Right lobe of liver (tissue), 6 donors: ENCODE results near the gene BRAP. TPM values are rescaled to one million over a fixed set of nuclear protein-coding genes. Genes with fewer than 3 reads are reported as not detected.

ENCODE experiments used
- ATAC-seq, 4 donors: fragments of 200-7000 bp; cut with Tn5 transposase; one replicate each; pipeline ENCODE4 v1.9.1; 2020; ENCODE audit warnings: mild to moderate bottlenecking in 4 of 4, moderate library complexity in 4 of 4
- DNase-seq, 3 donors: peaks; one replicate each; pipeline ENCODE4 v3.0.0-alpha.2; 2020
- H3K27ac ChIP-seq, 3 donors: fragments of 200-600 bp; one replicate each; pipeline ENCODE4 v1.8.0; 2022
- H3K27me3 ChIP-seq, 2 donors: fragments of 200-600 bp; one replicate each; pipeline ENCODE4 v1.8.0; 2022
- H3K36me3 ChIP-seq, 4 donors: fragments of 200-600 bp; sonication (generic) in 1 of 4; one replicate each; pipeline versions ENCODE4 v1.5.1 to v1.8.0; 2017 to 2022; ENCODE audit warnings: control low read depth in 1 of 4
- H3K4me1 ChIP-seq, 4 donors: fragments of 200-600 bp; sonication (generic) in 1 of 4; one replicate each; pipeline versions ENCODE4 v1.5.1 to v1.8.0; 2017 to 2022; ENCODE audit warnings: control low read depth in 1 of 4
- H3K4me3 ChIP-seq, 3 donors: fragments of 200-600 bp; one replicate each; pipeline ENCODE4 v1.8.0; 2022
- H3K9me3 ChIP-seq, 4 donors: fragments of 200-600 bp; sonication (generic) in 1 of 4; one replicate each; pipeline versions ENCODE4 v1.5.1 to v1.8.0; 2017 to 2022; ENCODE audit warnings: control low read depth in 1 of 4
- POLR2A ChIP-seq: fragments of 450-650 bp; IDR thresholded peaks from one replicate; pipeline ENCODE4 v1.6.1; 2017; ENCODE audit warnings: antibody characterized with exemption, mild to moderate bottlenecking
- WGBS: methylation state at CpG from one replicate; pipeline ENCODE4 v1.1.6; 2018; ENCODE audit warnings: low coverage, low lambda C conversion rate; ENCODE audit not compliant: insufficient coverage; ENCODE audit errors: missing lambda C conversion rate; 5-methylcytosine and 5-hydroxymethylcytosine counted together
- intact Hi-C, 2 donors: fragments of 100-400 bp; cut with DNase I; formaldehyde crosslinking; loops; one replicate each; pipeline versions ENCODE4 v1.11.2 to v1.14.1; 2022
- total RNA-seq, 6 experiments: library from RNA; depleted of rRNA in 2 of 6; stranded (reverse); fragments of >200 nt in 2 of 6; fragmentation: NEBNext Ultra II Directional in 3 of 6; extraction: Animal tissue kit (Norgen Biotek cat#: 25700) in 3 of 6; gene quantifications; one replicate each; pipeline versions ENCODE4 v1.1.0 to v1.2.4, GENCODE V29; 2016 to 2023
- TF ChIP-seq, protein P1 (sequence below), 4 donors: fragments of 200-600 bp in 3 of 4; fragments of 450-650 bp in 1 of 4; IDR thresholded peaks; one replicate each; pipeline versions ENCODE4 v1.5.1 to v1.8.0; 2016 to 2022; ENCODE audit warnings: antibody characterized with exemption in 4 of 4, mild to moderate bottlenecking in 2 of 4
- donor health status: DM: no; HTN: yes; CAD: no.
- donor health status: DM: no; HTN: no; CAD: no.
- donor health status: DM: no; HTN: no; CAD: no.
- donor health status: DM: no; HTN: yes; CAD: no.
- donor health status: DM: no; HTN: yes; CAD: no.

BRAP gene
- total RNA-seq, 6 experiments from 2014 or later: 5.3 to 8.1 (median 7.5) TPM

DNA sequence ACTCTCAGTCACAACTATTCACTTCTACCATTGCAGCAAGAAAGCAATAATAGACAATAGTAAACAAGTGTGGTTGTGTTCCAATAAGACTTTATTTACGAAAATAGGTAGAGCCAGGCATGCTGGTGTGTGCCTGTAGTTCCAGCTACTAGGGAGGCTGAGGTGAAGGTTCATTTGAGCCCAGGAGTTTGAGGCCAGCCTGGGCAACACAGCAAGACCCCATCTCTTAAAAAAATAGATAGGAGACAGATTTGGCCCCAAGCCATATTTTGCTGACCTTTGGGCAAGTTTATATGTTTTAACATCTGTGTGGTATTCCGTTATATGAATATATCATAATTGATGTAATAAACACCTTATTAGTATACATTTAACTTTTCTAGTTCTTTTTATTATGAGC lies 14.2 kb upstream of the BRAP start:
- ATAC-seq: no peak
- no peak overlapping the region for H3K27ac ChIP-seq
- H3K4me3 ChIP-seq: no peak overlapping the region
- no peaks in the 10 kb centered on the region for H3K9me3 ChIP-seq
- DNase-seq: no peak
- H3K4me1 ChIP-seq: peaks cover 0 to 2% (median 0%) of the 10 kb centered on the region in 4 donors
- no peaks in the 10 kb centered on the region for H3K27me3 ChIP-seq
- 81% methylated on average over 2 of the region's 2 CpGs for WGBS
- peaks cover 0 to 60% (median 16%) of the 10 kb centered on the region in 4 donors for H3K36me3 ChIP-seq
- intact Hi-C loops: no loop called here
- TF ChIP-seq POLR2A: no peak
- TF ChIP-seq, protein P1, sequence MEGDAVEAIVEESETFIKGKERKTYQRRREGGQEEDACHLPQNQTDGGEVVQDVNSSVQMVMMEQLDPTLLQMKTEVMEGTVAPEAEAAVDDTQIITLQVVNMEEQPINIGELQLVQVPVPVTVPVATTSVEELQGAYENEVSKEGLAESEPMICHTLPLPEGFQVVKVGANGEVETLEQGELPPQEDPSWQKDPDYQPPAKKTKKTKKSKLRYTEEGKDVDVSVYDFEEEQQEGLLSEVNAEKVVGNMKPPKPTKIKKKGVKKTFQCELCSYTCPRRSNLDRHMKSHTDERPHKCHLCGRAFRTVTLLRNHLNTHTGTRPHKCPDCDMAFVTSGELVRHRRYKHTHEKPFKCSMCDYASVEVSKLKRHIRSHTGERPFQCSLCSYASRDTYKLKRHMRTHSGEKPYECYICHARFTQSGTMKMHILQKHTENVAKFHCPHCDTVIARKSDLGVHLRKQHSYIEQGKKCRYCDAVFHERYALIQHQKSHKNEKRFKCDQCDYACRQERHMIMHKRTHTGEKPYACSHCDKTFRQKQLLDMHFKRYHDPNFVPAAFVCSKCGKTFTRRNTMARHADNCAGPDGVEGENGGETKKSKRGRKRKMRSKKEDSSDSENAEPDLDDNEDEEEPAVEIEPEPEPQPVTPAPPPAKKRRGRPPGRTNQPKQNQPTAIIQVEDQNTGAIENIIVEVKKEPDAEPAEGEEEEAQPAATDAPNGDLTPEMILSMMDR (IDR thresholded peaks at IDR 0.05): no peak

DNA sequence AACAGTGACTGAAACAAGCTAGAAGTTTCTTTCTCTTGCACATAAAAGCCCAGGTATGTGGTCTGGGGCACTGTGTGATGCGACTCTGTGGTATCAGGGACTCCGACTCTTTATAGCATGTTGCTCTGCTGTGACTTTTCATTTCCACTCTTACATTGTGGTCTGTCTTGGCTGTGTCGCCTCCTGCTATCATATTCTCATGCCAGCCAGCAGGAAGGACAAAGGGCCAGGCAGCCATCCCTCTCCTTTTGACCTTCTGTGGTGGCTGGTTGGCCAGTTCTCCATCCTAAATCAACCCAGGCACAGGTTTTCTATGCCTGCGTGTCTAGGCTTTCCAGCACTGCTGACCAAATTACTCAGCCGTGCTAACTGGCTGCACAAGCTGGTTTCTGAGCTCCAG lies 8.1 kb upstream of the BRAP start:
- H3K27ac ChIP-seq: no peak overlapping the region

DNA sequence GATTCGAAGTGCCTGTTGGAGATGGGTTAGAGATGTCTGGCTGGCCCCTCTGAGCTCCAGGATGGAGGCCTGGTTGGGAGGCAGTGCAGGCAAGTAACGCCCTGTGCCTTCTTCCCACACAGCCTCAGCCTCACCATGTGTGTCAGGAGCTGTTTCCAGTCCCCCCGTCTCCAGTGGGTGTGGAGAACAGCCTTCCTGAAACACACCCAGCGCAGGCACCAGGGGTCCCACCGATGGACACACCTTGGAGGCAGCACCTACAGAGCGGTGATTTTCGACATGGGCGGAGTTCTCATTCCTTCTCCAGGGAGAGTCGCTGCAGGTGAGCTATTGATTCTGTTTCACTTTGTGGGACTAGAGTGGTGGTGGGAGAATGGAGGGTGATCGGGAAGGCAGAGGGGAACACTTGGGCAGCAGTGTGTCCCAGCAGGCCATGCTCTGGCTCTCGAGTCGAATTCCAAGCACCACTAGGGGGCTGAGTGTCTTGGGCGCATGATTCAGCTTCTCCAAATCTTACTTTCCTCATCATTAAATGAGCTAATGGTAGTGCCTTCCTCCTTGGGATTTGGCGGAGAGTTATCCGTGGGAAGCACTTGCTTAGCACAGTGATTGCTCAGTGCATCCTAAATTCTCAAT lies 6.9 kb upstream of the BRAP start:
- ATAC-seq (no peak), DNase-seq (no peak)
- Histone ChIP-seq H3K4me1 (no peaks in the 10 kb centered on the region), H3K9me3 (no peaks in the 10 kb centered on the region), H3K27me3 (no peaks in the 10 kb centered on the region), H3K4me3 (no peak overlapping the region), H3K36me3 (peaks cover 0 to 39% (median 16%) of the 10 kb centered on the region in 4 donors), H3K27ac (no peak overlapping the region)
- 93% methylated on average over 7 of the region's 15 CpGs for WGBS
- intact Hi-C loops: no loop called here
- TF ChIP-seq, protein P1 (IDR thresholded peaks at IDR 0.05): no peak
- TF ChIP-seq POLR2A: no peak

More for the DNA sequence above, 8.1 kb upstream of the BRAP start:
- intact Hi-C loops: no loop called here
- Histone ChIP-seq H3K4me3 (no peak overlapping the region), H3K36me3 (peaks cover 0 to 43% (median 16%) of the 10 kb centered on the region in 4 donors), H3K9me3 (no peaks in the 10 kb centered on the region), H3K27me3 (no peaks in the 10 kb centered on the region), H3K4me1 (no peaks in the 10 kb centered on the region)
- ATAC-seq (no peak), DNase-seq (no peak)
- WGBS: 89% methylated on average over 5 of the region's 5 CpGs
- TF ChIP-seq POLR2A: no peak
- TF ChIP-seq, protein P1 (IDR thresholded peaks at IDR 0.05): no peak

DNA sequence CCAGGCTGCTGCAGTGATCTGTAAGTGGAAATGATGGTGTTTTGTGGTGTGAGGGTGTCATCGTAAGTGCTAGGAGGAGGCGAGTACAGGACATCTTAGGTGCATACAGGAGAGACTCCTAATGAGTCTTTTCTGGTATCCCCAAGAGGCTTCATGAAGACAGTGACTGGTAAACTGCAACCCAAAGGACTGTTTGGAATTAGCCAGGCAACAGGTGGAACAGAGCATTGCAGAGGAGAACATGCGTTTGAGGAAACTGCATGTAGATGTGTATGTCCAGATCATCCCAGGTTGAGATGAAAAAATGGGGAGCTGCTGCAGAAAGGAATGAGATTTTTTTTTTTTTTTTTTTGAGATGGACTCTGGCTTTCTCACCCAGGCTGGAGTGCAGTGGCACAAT lies 5.5 kb upstream of the BRAP start:
- ATAC-seq (no peak), DNase-seq (no peak)
- H3K4me3 ChIP-seq: no peak overlapping the region
- H3K36me3 ChIP-seq: peaks cover 0 to 34% (median 16%) of the 10 kb centered on the region in 4 donors
- 90% methylated on average over 3 of the region's 3 CpGs for WGBS
- H3K9me3 ChIP-seq: no peaks in the 10 kb centered on the region
- H3K4me1 ChIP-seq: peaks cover 0 to 8% (median 0%) of the 10 kb centered on the region in 4 donors
- H3K27ac ChIP-seq: no peak overlapping the region
- TF ChIP-seq, protein P1 (IDR thresholded peaks at IDR 0.05): no peak
- no peak for TF ChIP-seq POLR2A
- H3K27me3 ChIP-seq: no peaks in the 10 kb centered on the region
- intact Hi-C loops: no loop called here
